HG02623 (cell line): Measurements from ENCODE around the gene RNF44.

ENCODE experiments used
- ATAC-seq: cut with Tn5 transposase; IDR thresholded peaks from one replicate; pipeline ENCODE4 v1.9.1; 2021; ENCODE audit warnings: moderate library complexity; ENCODE audit not compliant: unreplicated experiment

RNF44 gene

GRCh38 chr5:176485176-176485575, 52.0 kb downstream of the RNF44 start:
- ATAC-seq: no peak

DNA sequence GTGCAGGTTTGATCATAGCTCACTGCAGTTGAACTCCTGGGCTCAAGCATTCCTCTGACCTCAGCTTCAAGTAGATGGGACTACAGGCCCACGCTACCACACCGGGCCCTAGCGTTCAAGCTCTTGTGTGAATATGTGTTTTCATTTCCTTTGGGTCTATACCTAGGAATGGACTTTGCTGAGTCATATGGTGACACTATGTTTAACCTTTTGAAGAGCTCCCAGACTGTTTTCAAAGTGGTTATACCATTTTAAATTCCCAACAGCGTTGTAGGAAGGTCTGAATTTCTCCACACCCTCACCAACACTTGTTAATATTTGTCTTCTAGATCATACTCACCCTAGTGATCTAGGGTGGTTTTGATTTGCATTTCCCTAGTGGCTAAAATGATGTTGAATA, 55.5 kb downstream of the RNF44 start:
- ATAC-seq: no peak
